Right atrium auricular region (tissue), 2 donors: ENCODE measurements around the gene ITGAD. TPM values are rescaled to one million over a fixed set of nuclear protein-coding genes. Genes with fewer than 3 reads are reported as not detected.
A peak's percentile ranks its signal among the peaks of the same experiment; 100 is the strongest.
"Not testable (repeated sequence)": the region's sequence is repeated elsewhere in the genome, so short reads cannot be mapped to it uniquely, and the experiment has no call there.

ENCODE experiments used
- DNase-seq: peaks from one replicate; pipeline ENCODE4 v3.0.0-alpha.2; 2019; ENCODE audit warnings: low spot score
- H3K27ac ChIP-seq, 2 donors: fragments of 200-600 bp; sonication (generic); 1 replicate in 1 of 2; 2 replicates in 1 of 2; pipeline ENCODE4 v1.5.1; 2016 to 2019
- H3K27me3 ChIP-seq, 2 donors: fragments of 200-600 bp; sonication (generic); one replicate each; pipeline versions ENCODE4 v1.5.1 to v1.6.0; 2017 to 2019
- H3K36me3 ChIP-seq: fragments of 200-600 bp; sonication (generic); one replicate; pipeline ENCODE4 v1.5.1; 2016
- H3K4me1 ChIP-seq, 2 donors: fragments of 200-600 bp; sonication (generic); one replicate each; pipeline versions ENCODE4 v1.5.1 to v1.6.0; 2017 to 2019
- H3K4me3 ChIP-seq, 2 donors: fragments of 200-600 bp; sonication (generic); 1 replicate in 1 of 2; 2 replicates in 1 of 2; pipeline ENCODE4 v1.5.1; 2017 to 2019; ENCODE audit warnings: mild to moderate bottlenecking in 1 of 2, moderate library complexity in 1 of 2
- H3K9me3 ChIP-seq, 2 donors: fragments of 200-600 bp; sonication (generic); one replicate each; pipeline ENCODE4 v1.5.1; 2019
- total RNA-seq, 2 donors: library from RNA; depleted of rRNA; stranded (reverse); fragments of >200 nt; gene quantifications; one replicate each; pipeline ENCODE4 v1.1.0, GENCODE V29; 2016
- TF ChIP-seq, protein P1 (sequence below), 2 donors: fragments of 200-600 bp; sonication (generic); IDR thresholded peaks; one replicate each; pipeline ENCODE4 v1.5.1; 2019; ENCODE audit warnings: antibody characterized with exemption in 2 of 2

ITGAD gene
- total RNA-seq, 2 donors from 2014 or later = not detected

DNA sequence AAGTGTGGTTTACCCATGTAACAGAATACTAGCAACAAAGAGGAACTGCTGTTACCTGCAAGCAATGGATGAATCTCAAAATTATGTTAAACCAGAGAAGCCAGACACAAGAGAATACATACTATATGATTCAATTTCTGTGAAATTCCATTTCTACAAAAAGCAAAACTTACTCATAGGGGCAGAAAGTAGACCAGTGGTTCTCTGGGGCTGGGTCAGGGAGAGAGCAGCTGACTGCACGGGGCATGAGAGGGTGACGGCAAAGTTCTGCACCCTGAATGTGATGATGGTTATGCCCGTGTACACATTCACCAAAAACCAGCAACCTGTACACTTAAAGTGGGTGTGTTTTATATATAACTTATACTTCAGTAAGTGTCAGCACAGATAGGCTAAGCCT, 46.4 kb downstream of the ITGAD start:
- no peaks in the 10 kb centered on the region for H3K36me3 ChIP-seq
- H3K27me3 ChIP-seq = no peaks in the 10 kb centered on the region
- TF ChIP-seq, protein P1, sequence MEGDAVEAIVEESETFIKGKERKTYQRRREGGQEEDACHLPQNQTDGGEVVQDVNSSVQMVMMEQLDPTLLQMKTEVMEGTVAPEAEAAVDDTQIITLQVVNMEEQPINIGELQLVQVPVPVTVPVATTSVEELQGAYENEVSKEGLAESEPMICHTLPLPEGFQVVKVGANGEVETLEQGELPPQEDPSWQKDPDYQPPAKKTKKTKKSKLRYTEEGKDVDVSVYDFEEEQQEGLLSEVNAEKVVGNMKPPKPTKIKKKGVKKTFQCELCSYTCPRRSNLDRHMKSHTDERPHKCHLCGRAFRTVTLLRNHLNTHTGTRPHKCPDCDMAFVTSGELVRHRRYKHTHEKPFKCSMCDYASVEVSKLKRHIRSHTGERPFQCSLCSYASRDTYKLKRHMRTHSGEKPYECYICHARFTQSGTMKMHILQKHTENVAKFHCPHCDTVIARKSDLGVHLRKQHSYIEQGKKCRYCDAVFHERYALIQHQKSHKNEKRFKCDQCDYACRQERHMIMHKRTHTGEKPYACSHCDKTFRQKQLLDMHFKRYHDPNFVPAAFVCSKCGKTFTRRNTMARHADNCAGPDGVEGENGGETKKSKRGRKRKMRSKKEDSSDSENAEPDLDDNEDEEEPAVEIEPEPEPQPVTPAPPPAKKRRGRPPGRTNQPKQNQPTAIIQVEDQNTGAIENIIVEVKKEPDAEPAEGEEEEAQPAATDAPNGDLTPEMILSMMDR (IDR thresholded peaks at IDR 0.05) = no peak
- H3K4me3 ChIP-seq = no peak overlapping the region
- H3K27ac ChIP-seq = no peak overlapping the region
- no peak for DNase-seq
- peaks cover 0 to 16% of the 10 kb centered on the region in 2 donors for H3K4me1 ChIP-seq
- no peaks in the 10 kb centered on the region for H3K9me3 ChIP-seq

GRCh38 chr16:31440516-31441184, 47.5 kb downstream of the ITGAD start:
- Histone ChIP-seq H3K4me3 (no peak overlapping the region), H3K27ac (peak overlapping the region; percentile 46 to 96), H3K27me3 (no peaks in the 10 kb centered on the region), H3K36me3 (no peaks in the 10 kb centered on the region), H3K9me3 (no peaks in the 10 kb centered on the region), H3K4me1 (peaks cover 0 to 16% of the 10 kb centered on the region in 2 donors)
- DNase-seq = no peak
- TF ChIP-seq, protein P1 (IDR thresholded peaks at IDR 0.05) = no peak

- Histone ChIP-seq H3K27ac (peak overlapping the region; percentile 93 to 96), H3K27me3 (no peaks in the 10 kb centered on the region), H3K4me1 (peaks cover 0 to 16% of the 10 kb centered on the region in 2 donors), H3K9me3 (no peaks in the 10 kb centered on the region), H3K4me3 (peak overlapping the region; percentile 51 to 74), H3K36me3 (no peaks in the 10 kb centered on the region)
- no peak for DNase-seq
- TF ChIP-seq, protein P1 (IDR thresholded peaks at IDR 0.05) = no peak
Measured at GRCh38 chr16:31441956-31442355, 48.8 kb downstream of the ITGAD start.

DNA sequence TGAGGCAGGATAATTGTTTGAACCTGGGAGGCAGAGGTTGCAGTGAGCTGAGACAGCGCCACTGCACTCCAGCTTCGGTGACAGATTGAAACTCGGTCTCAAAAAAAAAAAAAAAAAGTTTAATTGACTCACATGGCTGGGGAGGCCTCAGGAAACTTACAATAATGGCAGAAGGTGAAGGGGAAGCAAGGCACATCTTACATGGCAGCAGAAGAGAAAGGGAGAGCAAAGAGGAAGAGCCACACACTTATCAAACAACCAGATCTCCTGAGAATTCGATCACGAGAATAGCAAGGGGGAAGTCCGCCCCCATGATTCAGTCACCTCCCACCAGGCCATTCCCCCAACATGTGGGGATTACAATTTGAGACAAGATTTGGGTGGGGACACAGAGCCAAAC, 52.8 kb downstream of the ITGAD start:
- not testable (repeated sequence) for H3K9me3 ChIP-seq, H3K4me3 ChIP-seq, H3K36me3 ChIP-seq, DNase-seq, H3K27ac ChIP-seq, H3K27me3 ChIP-seq
- peaks cover 0 to 13% of the 10 kb centered on the region in 2 donors for H3K4me1 ChIP-seq

GRCh38 chr16:31451201-31451600, 58.1 kb downstream of the ITGAD start:
- Histone ChIP-seq H3K4me3 (no peak overlapping the region), H3K9me3 (no peaks in the 10 kb centered on the region), H3K36me3 (no peaks in the 10 kb centered on the region), H3K27ac (peak overlapping the region in 1 of 2 donors; percentile 67), H3K27me3 (no peaks in the 10 kb centered on the region), H3K4me1 (peaks cover 0 to 50% of the 10 kb centered on the region in 2 donors)
- DNase-seq = no peak
- TF ChIP-seq, protein P1 (IDR thresholded peaks at IDR 0.05) = no peak

DNA sequence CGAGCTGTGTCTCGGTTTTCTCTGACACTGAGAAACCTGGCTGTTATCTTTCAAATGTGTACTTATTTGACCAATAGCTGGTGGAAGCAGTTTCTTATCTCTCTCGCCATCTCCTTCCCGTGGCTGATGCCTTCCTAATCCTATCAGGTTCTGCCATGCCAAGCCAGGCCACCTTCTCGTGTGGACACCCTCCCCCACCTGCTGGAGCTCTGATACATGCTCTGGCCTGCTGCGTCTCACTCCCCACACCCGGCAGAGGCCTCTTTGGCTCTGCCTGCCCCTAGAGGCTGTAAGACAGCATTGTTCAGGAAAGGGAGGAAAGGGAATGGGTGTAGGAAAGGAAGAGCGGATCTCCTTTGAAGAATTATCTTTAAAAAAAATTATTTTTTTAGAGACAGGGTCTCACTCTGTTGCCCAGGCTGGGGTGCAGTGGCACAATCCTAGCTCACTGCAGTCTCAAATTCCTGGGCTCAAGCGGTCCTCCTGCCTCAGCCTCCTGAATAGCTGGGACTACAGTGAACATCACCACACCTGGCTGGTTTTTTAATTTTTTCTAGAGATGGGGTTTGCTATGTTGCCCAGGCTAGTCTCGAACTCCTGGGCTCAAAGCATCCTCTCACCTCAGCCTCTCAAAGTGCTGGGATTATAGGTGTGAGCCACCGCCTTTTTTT, 58.7 kb downstream of the ITGAD start:
- peaks cover 0 to 57% of the 10 kb centered on the region in 2 donors for H3K4me1 ChIP-seq
- H3K27ac ChIP-seq = peak overlapping the region; percentile 67 to 70
- H3K27me3 ChIP-seq = no peaks in the 10 kb centered on the region
- no peaks in the 10 kb centered on the region for H3K36me3 ChIP-seq
- TF ChIP-seq, protein P1 (IDR thresholded peaks at IDR 0.05) = peak in 1 of 2 donors; percentile 62
- no peaks in the 10 kb centered on the region for H3K9me3 ChIP-seq
- no peak overlapping the region for H3K4me3 ChIP-seq
- no peak for DNase-seq
